Activated T-cell treated with anti-CD3 and anti-CD28 coated beads for 4 hours (primary cell): ENCODE data around the gene RAB33B.
"Not testable (repeated sequence)": the region's sequence is repeated elsewhere in the genome, so short reads cannot be mapped to it uniquely, and the experiment has no call there.

Source experiments
- DNase-seq: peaks from one replicate; pipeline ENCODE4 v3.0.0-alpha.2; 2020

The RAB33B gene

GRCh38 chr4:139465922-139466321 lies 12.0 kb downstream of the RAB33B start:
- DNase-seq, result no peak

- not testable (repeated sequence) for DNase-seq
Measured at GRCh38 chr4:139468756-139469155, 14.8 kb downstream of the RAB33B start.

DNA sequence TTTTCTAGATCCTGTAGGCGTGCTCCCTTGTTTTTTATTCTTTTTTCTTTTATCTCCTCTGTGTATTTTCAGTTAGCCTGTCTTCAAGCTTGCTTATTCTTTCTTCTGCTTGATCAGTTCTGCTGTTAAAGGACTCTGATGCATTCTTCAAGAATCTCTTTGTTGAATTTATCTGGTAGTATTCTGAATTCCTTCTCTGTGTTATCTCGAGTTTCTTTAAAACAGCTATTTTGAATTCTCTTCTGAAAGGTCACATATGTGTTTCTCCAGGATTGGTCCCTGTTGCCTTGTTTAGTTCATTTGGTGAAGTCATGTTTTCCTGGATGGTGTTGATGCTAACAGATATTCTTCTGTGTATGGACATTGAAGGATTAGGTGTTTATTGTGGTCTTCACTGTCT lies 15.3 kb downstream of the RAB33B start:
- no peak for DNase-seq

GRCh38 chr4:139469869-139470268 lies 15.9 kb downstream of the RAB33B start:
- no peak for DNase-seq

- no peak for DNase-seq
Measured at GRCh38 chr4:139470295-139470694, 16.4 kb downstream of the RAB33B start.

DNA sequence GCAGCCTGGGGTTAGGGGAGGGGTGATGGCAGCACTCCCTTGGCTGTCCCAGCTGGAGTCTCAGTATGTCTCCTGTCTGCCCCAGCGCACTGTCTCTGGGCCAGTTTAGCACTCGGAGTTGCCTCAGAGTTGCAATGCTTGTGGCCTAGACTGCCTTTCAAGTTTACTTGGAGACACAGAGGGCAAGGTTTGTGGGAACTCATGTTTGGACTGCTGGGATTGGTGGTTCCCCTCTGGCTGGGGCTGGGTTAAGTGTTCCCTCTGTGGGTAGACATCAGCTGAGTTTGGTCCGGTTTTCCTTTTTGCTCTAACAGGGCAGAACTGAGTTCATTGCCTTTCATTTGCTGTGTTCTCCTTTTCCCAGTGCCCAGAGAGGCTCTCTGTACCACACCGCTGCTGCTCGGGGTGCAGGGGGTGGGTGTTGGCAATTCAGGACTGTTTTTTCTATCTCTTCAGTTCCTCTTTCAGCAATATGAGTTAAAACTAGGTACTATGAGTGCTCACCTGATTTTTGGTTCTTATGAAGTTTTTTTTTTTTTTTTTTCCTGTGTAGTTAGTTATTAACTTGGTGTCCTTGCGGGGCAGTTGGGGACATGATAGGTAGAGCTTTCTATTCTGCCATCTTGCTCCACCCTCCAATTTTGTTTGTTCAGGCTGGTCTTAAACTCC lies 17.2 kb downstream of the RAB33B start:
- no peak for DNase-seq

DNA sequence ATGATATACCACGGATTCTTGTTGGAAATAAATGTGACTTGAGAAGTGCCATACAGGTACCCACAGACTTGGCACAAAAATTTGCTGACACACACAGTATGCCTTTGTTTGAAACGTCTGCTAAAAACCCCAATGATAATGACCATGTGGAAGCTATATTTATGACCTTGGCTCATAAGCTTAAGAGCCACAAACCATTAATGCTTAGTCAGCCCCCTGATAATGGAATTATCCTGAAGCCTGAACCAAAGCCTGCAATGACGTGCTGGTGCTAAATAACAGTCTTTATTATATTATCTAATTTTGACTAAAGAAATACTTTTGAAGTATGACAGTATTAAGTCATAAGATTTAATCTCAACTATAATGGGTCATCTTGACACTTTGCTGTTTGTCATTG lies 18.9 kb downstream of the RAB33B start:
- DNase-seq, result no peak

- DNase-seq, result no peak
Measured at GRCh38 chr4:139476363-139476762, 22.4 kb downstream of the RAB33B start.

- DNase-seq, result no peak
Measured at GRCh38 chr4:139481465-139481864, 27.5 kb downstream of the RAB33B start.

- no peak for DNase-seq
Measured at GRCh38 chr4:139483000-139483399, 29.1 kb downstream of the RAB33B start.

DNA sequence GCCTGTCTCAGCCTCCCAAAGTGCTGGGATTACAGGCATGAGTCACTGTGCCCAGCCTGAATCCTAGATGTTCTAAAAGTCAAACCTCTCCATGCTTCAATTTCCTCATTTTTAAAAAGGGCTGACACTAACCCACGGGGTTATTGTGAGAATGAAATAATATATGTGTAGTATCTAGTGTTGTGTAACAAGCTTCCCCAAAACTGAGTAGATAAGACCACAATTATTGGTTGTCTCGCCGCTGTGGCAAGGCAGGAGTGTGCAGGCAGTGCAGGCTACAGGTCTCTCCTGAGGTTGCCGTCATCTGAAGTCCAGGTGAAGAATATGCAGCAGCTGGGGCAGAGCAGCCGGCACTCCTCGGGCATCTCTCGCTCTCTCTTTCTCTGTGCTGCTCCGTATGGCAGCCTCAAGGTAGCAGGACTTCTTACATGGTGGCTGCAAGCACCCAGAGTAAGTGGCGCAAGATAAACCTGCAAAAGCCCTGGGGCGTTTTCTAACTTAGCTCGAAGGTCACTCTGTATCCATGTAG lies 30.9 kb downstream of the RAB33B start:
- no peak for DNase-seq

- no peak for DNase-seq
Measured at GRCh38 chr4:139488442-139488841, 34.5 kb downstream of the RAB33B start.

GRCh38 chr4:139489638-139490037 lies 35.7 kb downstream of the RAB33B start:
- no peak for DNase-seq

DNA sequence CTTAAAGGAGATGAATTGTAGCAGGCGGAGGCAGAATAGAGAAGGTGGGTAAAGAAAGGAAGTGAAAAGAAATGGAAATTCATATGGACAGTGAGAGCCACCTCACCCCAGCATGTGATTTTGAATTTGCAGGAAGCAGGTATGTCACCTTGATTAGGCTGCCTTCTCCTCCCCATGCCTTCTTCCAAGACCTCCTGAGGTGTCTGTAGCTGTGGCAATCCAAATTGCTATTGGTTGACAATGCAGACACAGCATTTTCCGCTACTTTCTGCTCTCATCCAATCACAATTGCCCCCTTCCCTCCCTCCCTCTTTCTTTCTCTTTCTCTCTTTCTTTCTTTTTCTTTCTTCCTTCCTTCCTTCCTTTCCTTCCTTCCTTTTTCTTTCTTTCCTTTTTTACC lies 38.5 kb downstream of the RAB33B start:
- DNase-seq, result no peak

DNA sequence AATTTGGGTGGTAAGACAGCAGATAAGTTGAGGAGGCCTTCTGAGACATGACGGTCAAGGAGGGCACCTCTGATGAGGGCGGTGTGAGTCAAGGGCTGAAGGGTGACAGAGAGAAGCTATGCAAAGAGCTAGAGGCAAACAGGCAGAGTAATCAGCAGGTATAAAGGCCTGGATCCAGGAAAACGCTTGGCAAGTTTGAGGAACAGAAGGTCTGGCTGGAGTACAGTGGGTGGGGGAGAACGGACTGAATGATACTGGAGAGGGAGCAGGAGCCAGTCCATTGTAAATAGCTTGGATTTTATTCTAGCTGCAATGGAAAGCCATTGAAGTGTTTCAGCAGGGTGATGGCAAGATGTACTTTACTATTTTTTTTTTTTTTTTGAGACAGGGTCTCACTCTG lies 39.3 kb downstream of the RAB33B start:
- no peak for DNase-seq

DNA sequence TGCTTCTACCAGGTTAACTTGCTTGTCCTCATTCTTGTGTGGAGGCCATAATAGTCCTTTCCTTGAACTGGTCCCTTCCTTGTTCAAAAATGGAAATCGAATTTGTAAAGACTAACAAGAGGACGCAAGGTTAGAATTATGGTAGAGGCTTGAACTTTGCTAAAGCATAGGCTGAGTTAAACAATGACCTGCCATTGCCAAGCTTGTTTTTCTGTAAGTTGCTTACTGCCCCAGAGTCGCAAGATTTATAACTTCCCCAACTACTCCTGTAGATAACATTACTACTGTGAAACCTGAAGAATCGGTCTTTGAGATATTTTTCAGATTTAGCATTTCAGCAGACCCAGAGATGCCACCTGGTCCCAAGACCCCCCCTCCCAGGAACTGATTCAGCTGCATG lies 45.3 kb downstream of the RAB33B start:
- DNase-seq, result no peak

DNA sequence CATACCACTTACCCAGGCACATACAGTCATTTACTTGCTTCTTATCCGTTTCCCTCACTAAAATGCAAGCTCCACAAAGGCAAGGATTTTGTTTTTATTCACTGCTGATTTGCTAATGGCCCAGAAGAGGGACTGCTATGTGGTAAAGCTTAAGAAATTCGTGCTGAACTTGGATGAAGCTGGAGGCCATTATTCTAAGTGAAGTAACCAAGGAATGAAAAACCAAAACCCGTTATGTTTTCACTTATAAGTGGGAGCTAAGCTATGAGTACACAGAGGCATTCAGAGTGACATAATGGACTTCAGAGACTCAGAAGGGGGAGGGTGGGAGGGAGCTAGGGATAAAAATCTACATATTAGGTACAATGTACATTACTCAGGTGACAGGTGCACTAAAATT lies 47.2 kb downstream of the RAB33B start:
- no peak for DNase-seq

GRCh38 chr4:139501527-139501926 lies 47.6 kb downstream of the RAB33B start:
- DNase-seq, result no peak

DNA sequence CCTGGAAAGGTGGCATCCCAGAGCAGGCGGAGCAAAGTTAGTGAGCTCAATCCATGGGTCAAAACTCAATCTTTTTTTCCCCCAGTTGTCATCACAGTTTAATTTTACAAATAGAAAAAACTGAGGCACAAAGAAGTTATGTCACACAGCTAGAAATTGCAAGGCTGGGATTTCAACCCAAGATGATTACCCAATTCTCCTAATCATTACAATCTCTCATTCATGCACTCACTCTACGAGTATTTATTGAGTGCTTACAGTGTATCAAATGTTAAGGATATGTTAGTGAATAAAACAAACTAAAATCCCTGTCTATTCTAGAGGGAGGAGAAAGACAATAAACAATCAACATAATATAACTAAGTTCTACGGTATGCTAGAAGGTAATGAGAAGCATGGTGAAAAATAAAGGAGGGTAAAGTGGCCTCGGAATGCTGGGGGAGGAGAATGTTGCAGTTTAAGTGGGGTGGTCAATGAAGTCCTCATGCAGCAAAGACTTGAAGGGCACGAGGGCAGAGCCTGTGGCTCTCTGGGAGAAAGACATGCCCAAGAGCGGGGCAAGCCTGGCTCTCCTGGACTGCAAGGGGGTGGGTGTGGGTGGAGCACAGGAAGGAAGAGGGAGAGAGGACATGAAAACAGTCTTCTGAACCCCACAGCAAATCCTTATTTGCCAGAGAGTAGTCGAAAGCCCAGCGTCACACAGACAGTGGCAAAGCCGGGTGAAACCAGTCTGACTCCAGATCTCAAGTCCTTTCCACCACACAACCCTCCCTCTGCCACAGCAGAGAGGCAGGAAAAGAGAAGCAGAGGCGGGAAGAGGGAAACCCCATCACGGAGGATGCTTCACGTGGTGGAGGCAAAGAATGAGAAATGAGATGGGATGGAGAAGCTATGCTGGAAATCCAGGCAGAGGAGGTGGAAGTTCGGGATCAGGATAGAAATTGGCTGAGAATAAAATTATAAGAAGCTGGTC lies 48.3 kb downstream of the RAB33B start:
- no peak for DNase-seq

DNA sequence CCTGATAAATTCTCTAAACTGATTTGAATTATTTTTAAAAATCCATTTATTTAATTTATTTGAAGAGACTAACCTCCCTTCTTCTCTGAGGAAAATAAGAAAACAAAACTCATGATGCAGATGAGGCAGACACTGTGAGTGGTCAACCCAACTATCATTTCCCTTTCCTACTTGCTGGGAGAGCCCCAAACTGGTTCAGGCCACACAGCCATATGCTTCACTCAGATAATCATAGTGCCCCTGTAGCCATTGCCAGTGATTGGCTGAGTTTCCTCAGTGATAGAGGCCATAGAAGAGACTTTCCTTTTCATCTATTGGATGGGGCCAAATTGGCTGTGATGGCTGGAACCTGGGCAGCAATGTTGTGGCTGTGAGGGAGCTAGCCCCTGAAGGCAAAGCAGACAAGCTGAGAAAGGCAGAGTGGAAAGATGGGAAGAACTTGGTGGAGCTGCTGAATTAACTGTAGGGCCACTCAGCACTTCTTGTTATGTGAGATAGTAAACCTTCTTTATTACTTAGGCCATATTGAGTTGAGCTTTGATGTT lies 49.8 kb downstream of the RAB33B start:
- no peak for DNase-seq

- no peak for DNase-seq
Measured at GRCh38 chr4:139506774-139507173, 52.9 kb downstream of the RAB33B start.

DNA sequence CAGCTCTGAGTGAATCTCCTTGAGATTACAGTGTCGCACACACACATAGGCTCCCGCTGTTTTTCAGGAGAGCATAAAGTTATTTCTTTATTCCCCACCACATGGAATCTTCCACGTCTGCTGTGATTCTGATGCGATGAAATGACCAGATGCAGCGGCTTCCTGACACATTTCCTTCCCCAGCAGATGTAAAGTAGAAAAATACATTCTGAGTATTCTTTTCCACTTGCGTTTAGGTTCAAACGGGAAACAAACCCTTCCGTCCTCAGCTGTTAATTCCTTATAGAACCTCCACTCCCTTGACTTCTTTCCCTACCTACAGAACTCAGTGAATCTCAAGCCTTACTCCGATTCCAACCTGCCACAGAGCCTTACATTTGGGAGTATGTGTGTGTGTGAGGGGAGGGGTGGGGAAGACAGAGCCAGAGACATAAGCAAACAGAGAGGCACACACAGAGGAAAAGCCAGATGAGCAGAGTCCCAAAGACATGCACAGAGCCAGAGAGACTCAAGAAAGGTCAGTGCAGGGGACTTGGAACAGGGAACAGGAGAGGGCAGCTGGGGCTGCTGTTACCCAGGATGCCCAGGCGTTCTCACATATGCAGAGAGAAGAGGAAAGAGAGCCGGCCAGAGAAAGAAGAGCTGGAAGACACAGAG lies 54.8 kb downstream of the RAB33B start:
- no peak for DNase-seq

- DNase-seq, result no peak
Measured at GRCh38 chr4:139509727-139510410, 55.9 kb downstream of the RAB33B start.
